K562 (cell line): ENCODE results near the gene IQSEC3. TPM values are rescaled to one million over a fixed set of nuclear protein-coding genes. Genes with fewer than 3 reads are reported as not detected.

Experiments used
- ATAC-seq: fragments of 200-7000 bp; cut with Tn5 transposase; 3 replicates; pipeline ENCODE4 v1.9.1; 2020; ENCODE audit warnings: moderate library complexity
- BruUV-seq: library from RNA; stranded (reverse); fragments of 400-500 nt; replicated peaks from 2 replicates; lab custom pipeline; 2021; lab: Mats Ljungman, UMichigan
- CTCF ChIA-PET: fragments of 300-600 bp; formaldehyde crosslinking; extraction: SDS; loops from one replicate; lab custom pipeline; 2021; ENCODE audit warnings: low intra/inter-chr PET ratio; lab: Yijun Ruan, JAX
- POLR2A ChIA-PET: fragments of 300-600, 350-650 bp; sonication (Branson Sonifier 250); formaldehyde crosslinking; extraction: SDS; loops from one replicate; lab custom pipeline; 2021; ENCODE audit warnings: antibody characterized with exemption, inconsistent platforms; lab: Yijun Ruan, JAX
- DNase-seq, 4 experiments: peaks; one replicate each; pipeline versions ENCODE4 v3.0.0 to v3.0.0-alpha.2; 2011 to 2018; ENCODE audit warnings: low spot score in 3 of 4, mixed read lengths in 3 of 4; ENCODE audit errors: extremely low read depth in 1 of 4
- FAIRE-seq: peaks from 2 replicates; lab custom pipeline; 2011; peaks lifted over from hg19 to GRCh38; lab: Jason Lieb, UNC
- H2AFZ ChIP-seq: 2 replicates; pipeline ENCODE4 v1.6.0; 2011; ENCODE audit warnings: low read depth, low read length, control low read depth, inconsistent platforms
- H3K27ac ChIP-seq: fragments of 200-600 bp; 3 replicates; pipeline ENCODE4 v1.8.0; 2011; ENCODE audit warnings: low read depth, mild to moderate bottlenecking, control low read depth, inconsistent platforms, low read length, moderate library complexity, mixed read lengths; ENCODE audit errors: extremely low read depth
- H3K27me3 ChIP-seq, 2 experiments: fragments of 300-600 bp in 1 of 2; 2 replicates in 1 of 2; 3 replicates in 1 of 2; pipeline versions ENCODE4 v1.6.0 to v1.8.0; 2011; ENCODE audit warnings: inconsistent platforms in 2 of 2, low read length in 2 of 2, mild to moderate bottlenecking in 1 of 2, mixed read lengths in 1 of 2, moderate library complexity in 1 of 2; ENCODE audit not compliant: control insufficient read depth in 2 of 2, insufficient read depth in 2 of 2
- H3K36me3 ChIP-seq: fragments of 300-600 bp; 3 replicates; pipeline ENCODE4 v1.8.0; 2011; ENCODE audit warnings: mild to moderate bottlenecking, low read length, inconsistent platforms; ENCODE audit not compliant: control insufficient read depth, insufficient read depth
- H3K4me1 ChIP-seq, 2 experiments: fragments of 200-600 bp in 1 of 2; replicated peaks in 1 of 2; 2 replicates in 1 of 2; 3 replicates in 1 of 2; pipeline versions ENCODE4 v1.5.1 to v1.8.0; 2011; ENCODE audit warnings: inconsistent platforms in 2 of 2, low read length in 2 of 2, mild to moderate bottlenecking in 1 of 2, mixed read lengths in 1 of 2, moderate library complexity in 1 of 2; ENCODE audit not compliant: control insufficient read depth in 2 of 2, insufficient read depth in 2 of 2
- H3K4me2 ChIP-seq: 2 replicates; pipeline ENCODE4 v1.6.1; 2011; ENCODE audit warnings: low read length, control low read depth, inconsistent platforms, mixed read lengths; ENCODE audit not compliant: insufficient read depth
- H3K4me3 ChIP-seq: fragments of 200-600 bp; sonication (generic), shearing (Covaris generic); 2 replicates; pipeline ENCODE4 v1.5.1; 2016; ENCODE audit warnings: control low read depth, inconsistent platforms
- H3K79me2 ChIP-seq: fragments of 200-600 bp; 3 replicates; pipeline ENCODE4 v1.8.0; 2011; ENCODE audit warnings: low read length, inconsistent platforms; ENCODE audit not compliant: control insufficient read depth, insufficient read depth
- H3K9ac ChIP-seq, 2 experiments: 2 replicates each; pipeline versions ENCODE4 v1.6.0 to v1.6.1; 2011; ENCODE audit warnings: low read depth in 2 of 2, low read length in 2 of 2, control low read depth in 1 of 2, inconsistent platforms in 1 of 2, mild to moderate bottlenecking in 1 of 2, mixed read lengths in 1 of 2; ENCODE audit not compliant: insufficient read depth in 1 of 2
- H3K9me1 ChIP-seq: one replicate; pipeline ENCODE4 v1.6.0; 2011; ENCODE audit warnings: inconsistent platforms, mild to moderate bottlenecking, low read length, moderate library complexity; ENCODE audit not compliant: control insufficient read depth, insufficient read depth
- H3K9me3 ChIP-seq: replicated peaks from 2 replicates; pipeline ENCODE4 v1.5.1; 2011; ENCODE audit warnings: low read depth, low read length, inconsistent platforms; ENCODE audit not compliant: control insufficient read depth, insufficient read depth
- H4K20me1 ChIP-seq: replicated peaks from 2 replicates; pipeline ENCODE4 v1.6.1; 2011; ENCODE audit warnings: low read length, inconsistent platforms, mixed read lengths; ENCODE audit not compliant: control insufficient read depth, insufficient read depth
- ATF4 ChIP-seq: fragments of 450-650 bp; formaldehyde crosslinking; IDR thresholded peaks from 2 replicates; pipeline ENCODE4 v1.4.0; 2022; ENCODE audit warnings: mild to moderate bottlenecking, moderate library complexity
- BHLHE40 ChIP-seq: IDR thresholded peaks from 2 replicates; pipeline ENCODE4 v1.6.1; 2011; ENCODE audit warnings: low read length, improper control_type of control experiment
- ELK1 ChIP-seq: sonication (generic); formaldehyde crosslinking; IDR thresholded peaks from 2 replicates; pipeline ENCODE4 v1.8.1; 2022; ENCODE audit warnings: missing genetic modification reagents
- GATAD2B ChIP-seq: fragments of 450-650 bp; IDR thresholded peaks from 2 replicates; pipeline ENCODE4 v1.6.1; 2017; ENCODE audit warnings: mild to moderate bottlenecking, borderline replicate concordance
- HNRNPL ChIP-seq: fragments of 200-400 bp; formaldehyde crosslinking; IDR thresholded peaks from 2 replicates; pipeline ENCODE4 v1.6.1; 2017; ENCODE audit warnings: low read depth, mild to moderate bottlenecking, low read length
- MEF2D ChIP-seq: conservative IDR thresholded peaks from 2 replicates; pipeline ENCODE4 v1.6.1; 2016; ENCODE audit warnings: low read depth, missing genetic modification characterization, missing compliant biosample characterization
- MYNN ChIP-seq, 2 experiments: sonication (generic); formaldehyde crosslinking in 1 of 2; IDR thresholded peaks; 2 replicates each; pipeline versions ENCODE4 v1.5.0 to v1.6.1; 2016 to 2020; ENCODE audit warnings: antibody characterized with exemption in 1 of 2, missing genetic modification reagents in 1 of 2
- NR4A1 ChIP-seq, 2 experiments: fragments of 250-450 bp in 1 of 2; fragments of 450-650 bp in 1 of 2; sonication (Bioruptor Pico) in 1 of 2; IDR thresholded peaks; 2 replicates each; pipeline versions ENCODE4 v1.4.0 to v1.6.1; 2016 to 2020; ENCODE audit warnings: mild to moderate bottlenecking in 2 of 2, missing compliant biosample characterization in 1 of 2, missing genetic modification characterization in 1 of 2, moderate library complexity in 1 of 2
- RBM39 ChIP-seq: fragments of 200-400 bp; formaldehyde crosslinking; optimal IDR thresholded peaks from 2 replicates; pipeline ENCODE3; 2018; ENCODE audit warnings: low read depth, low read length
- SP1 ChIP-seq: sonication (generic); formaldehyde crosslinking; IDR thresholded peaks from 2 replicates; pipeline ENCODE4 v1.8.1; 2022; ENCODE audit warnings: mild to moderate bottlenecking, missing genetic modification reagents
- TCF7 ChIP-seq: sonication (generic); IDR thresholded peaks from 2 replicates; pipeline ENCODE4 v1.6.1; 2016; ENCODE audit warnings: antibody characterized with exemption, borderline replicate concordance
- ZNF232 ChIP-seq: sonication (generic); formaldehyde crosslinking; IDR thresholded peaks from 2 replicates; pipeline ENCODE4 v1.8.0; 2022; ENCODE audit warnings: mild to moderate bottlenecking, missing genetic modification reagents
- ZNF408 ChIP-seq: fragments of 250-450 bp; sonication (Bioruptor Pico); IDR thresholded peaks from 2 replicates; pipeline ENCODE4 v1.4.0; 2020; ENCODE audit warnings: low read depth, mild to moderate bottlenecking, moderate library complexity
- ZNF551 ChIP-seq: fragments of 250-450 bp; sonication (Bioruptor Pico); IDR thresholded peaks from 2 replicates; pipeline ENCODE4 v1.5.0; 2021; ENCODE audit warnings: mild to moderate bottlenecking, moderate library complexity
- ZNF785 ChIP-seq: fragments of 250-450 bp; sonication (Bioruptor Pico); IDR thresholded peaks from 2 replicates; pipeline ENCODE4 v1.4.0; 2020; ENCODE audit warnings: mild to moderate bottlenecking
- WGBS: fragments of 100-300 bp; shearing (Covaris generic); methylation state at CpG from one replicate; pipeline ENCODE4 v1.1.6; 2016; ENCODE audit warnings: low coverage, mixed read lengths; ENCODE audit not compliant: insufficient coverage; ENCODE audit errors: missing lambda C conversion rate; 5-methylcytosine and 5-hydroxymethylcytosine counted together
- in situ Hi-C: fragments of 300-500 bp; cut with MboI; formaldehyde crosslinking; loops from 4 replicates; pipeline ENCODE4 v1.15.0; 2018; ENCODE audit warnings: inconsistent platforms, mixed read lengths
- intact Hi-C: fragments of 100-400 bp; cut with micrococcal nuclease; formaldehyde crosslinking; loops from 2 replicates; pipeline ENCODE4 v1.14.2; 2022
- polyA plus RNA-seq, 8 experiments: library from polyadenylated mRNA; depleted of rRNA in 4 of 8; stranded (reverse) in 5 of 8; unstranded in 3 of 8; fragments of >200 nt; fragmentation: Nextera tagmentation in 2 of 8; fragmentation: Illumina TruSeq in 1 of 8; extraction: Ambion mirVana in 2 of 8; extraction: Trizol in 1 of 8; gene quantifications; 2 replicates each; pipeline versions ENCODE4 v1.2.1 to v1.2.3, GENCODE V29; 2011 to 2014; ENCODE audit warnings: inconsistent platforms in 1 of 8, missing spikeins in 1 of 8
- total RNA-seq, 7 experiments: library from RNA; depleted of rRNA in 6 of 7; stranded (reverse); fragments of >200 nt in 6 of 7; fragmentation: Illumina TruSeq in 2 of 7; extraction: Trizol in 2 of 7; gene quantifications; 2 replicates each; pipeline versions ENCODE4 v1.2.1 to v1.2.3, GENCODE V29; 2011 to 2021; ENCODE audit warnings: low replicate concordance in 1 of 7
- TF ChIP-seq, protein P1 (sequence below): sonication (generic); formaldehyde crosslinking; IDR thresholded peaks from 2 replicates; pipeline ENCODE4 v1.8.0; 2022; ENCODE audit warnings: mild to moderate bottlenecking, missing genetic modification reagents

IQSEC3 gene
- total and polyA plus RNA-seq, 9 of the 15 experiments (the other 6 are each of a cell fraction or from before 2014, with no cell fraction given), result under 0.01 to 0.25 (median 0.08) TPM; not detected in 3

- Histone ChIP-seq H3K27ac (no peak overlapping the region), H3K36me3 (no peaks in the 10 kb centered on the region), H3K27me3 (peaks cover 12 to 38% of the 10 kb centered on the region in 2 experiments; a peak in 4 of 5 replicates), H4K20me1 (0 out of 2 replicates have a peak, but pooled peaks cover 10% of the 10 kb centered on the region), H3K4me1 (peaks cover 0 to 12% of the 10 kb centered on the region in 2 experiments; a peak in 1 of 5 replicates)
- no TSS peak for BruUV-seq
- no peak for ATAC-seq
- CTCF ChIA-PET, result no interaction called here
- FAIRE-seq, result no peak
- TF ChIP-seq ZNF785 (CRISPR knock-in tag) (no peak), ZNF408 (no peak), BHLHE40 (no peak), ATF4 (CRISPR knock-in tag) (no peak), TCF7 (no peak), ZNF232 (CRISPR knock-in tag) (no peak), ZNF551 (CRISPR knock-in tag) (no peak), MYNN (IDR thresholded peaks at IDR 0.05) (no peak), MYNN (CRISPR knock-in tag; IDR thresholded peaks at IDR 0.05) (no peak), GATAD2B (no peak), NR4A1 (CRISPR knock-in tag; IDR thresholded peaks at IDR 0.05) (no peak), NR4A1 (tag; IDR thresholded peaks at IDR 0.05) (no peak), MEF2D (tag) (no peak), ELK1 (CRISPR knock-in tag) (no peak), HNRNPL (no peak), SP1 (no peak), RBM39 (no peak)
- TF ChIP-seq, protein P1, sequence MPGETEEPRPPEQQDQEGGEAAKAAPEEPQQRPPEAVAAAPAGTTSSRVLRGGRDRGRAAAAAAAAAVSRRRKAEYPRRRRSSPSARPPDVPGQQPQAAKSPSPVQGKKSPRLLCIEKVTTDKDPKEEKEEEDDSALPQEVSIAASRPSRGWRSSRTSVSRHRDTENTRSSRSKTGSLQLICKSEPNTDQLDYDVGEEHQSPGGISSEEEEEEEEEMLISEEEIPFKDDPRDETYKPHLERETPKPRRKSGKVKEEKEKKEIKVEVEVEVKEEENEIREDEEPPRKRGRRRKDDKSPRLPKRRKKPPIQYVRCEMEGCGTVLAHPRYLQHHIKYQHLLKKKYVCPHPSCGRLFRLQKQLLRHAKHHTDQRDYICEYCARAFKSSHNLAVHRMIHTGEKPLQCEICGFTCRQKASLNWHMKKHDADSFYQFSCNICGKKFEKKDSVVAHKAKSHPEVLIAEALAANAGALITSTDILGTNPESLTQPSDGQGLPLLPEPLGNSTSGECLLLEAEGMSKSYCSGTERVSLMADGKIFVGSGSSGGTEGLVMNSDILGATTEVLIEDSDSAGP (CRISPR knock-in tag), result no peak
- TF ChIP-seq, all 486 proteins: peak for 0
- Histone ChIP-seq H2AFZ (no peak overlapping the region), H3K4me3 (no peak overlapping the region), H3K79me2 (no peaks in the 10 kb centered on the region), H3K9me3 (no peaks in the 10 kb centered on the region), H3K9me1 (no peaks in the 10 kb centered on the region), H3K9ac (no peak overlapping the region), H3K4me2 (no peak overlapping the region)
- DNase-seq, result no peak
- intact Hi-C loops, result no loop called here
- POLR2A ChIA-PET, result interaction anchor here (0.6 kb wide), 1 partner anchor 21 kb away, joined by 4 read pairs; no protein-coding TSS in a partner anchor
- in situ Hi-C loops, result no loop called here
- WGBS, result 0% methylated on average over 6 of the region's 8 CpGs
These were observed 95.3 kb downstream of the IQSEC3 start for GRCh38 chr12:161823-162222.
